NOMO-1 treated with dmso at 0.1 percent for 144 hours (cell line): ENCODE results near the gene DRAXIN.

Experiments used
- DNase-seq: peaks from one replicate; lab custom pipeline; 2025; ENCODE audit not compliant: unreplicated experiment; lab: John Stamatoyannopoulos, UW

Gene DRAXIN

DNA sequence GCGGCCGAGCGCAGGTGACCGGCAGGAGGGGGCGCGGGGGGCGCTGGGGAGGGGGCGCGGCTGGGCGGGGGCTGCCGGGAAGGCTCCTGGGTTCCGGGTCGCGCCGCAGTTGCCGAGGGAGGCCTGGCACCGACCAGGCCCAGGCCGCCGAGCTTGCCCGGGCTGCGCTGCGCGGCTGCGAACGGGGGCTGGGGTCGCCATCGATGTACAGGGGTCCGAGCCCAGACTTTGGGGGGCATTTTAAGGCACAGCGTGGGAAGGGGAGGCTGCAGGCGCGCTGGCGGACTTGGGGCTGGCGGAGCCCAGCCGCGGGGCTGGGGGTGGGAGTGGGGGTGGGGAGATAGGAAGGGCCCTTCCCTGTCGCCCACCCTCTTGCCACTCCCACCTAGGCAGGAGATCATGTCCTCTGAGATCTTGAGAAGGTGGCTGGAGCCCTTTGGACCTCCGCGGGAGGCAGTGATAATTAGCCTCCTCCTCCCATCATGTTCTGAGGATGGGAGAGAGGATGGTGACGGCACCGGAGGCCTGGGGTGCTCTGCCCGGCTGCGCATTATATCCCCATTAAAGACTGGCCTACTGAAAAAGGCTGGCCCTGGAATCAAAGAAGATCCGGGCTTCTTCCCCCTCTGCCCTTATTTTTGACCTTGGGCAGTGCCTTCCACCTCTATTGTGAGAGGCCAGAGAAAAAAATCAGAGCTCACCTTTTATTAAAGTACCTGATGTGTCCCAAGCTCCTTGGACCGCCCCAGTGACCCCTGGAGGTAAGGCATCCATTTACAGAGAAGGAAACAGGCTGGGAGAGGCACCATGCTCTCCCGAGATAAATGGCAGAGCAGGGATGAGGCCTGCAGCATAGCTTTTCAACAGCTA lies 36.3 kb upstream of the DRAXIN start:
- DNase-seq, result no peak

DNA sequence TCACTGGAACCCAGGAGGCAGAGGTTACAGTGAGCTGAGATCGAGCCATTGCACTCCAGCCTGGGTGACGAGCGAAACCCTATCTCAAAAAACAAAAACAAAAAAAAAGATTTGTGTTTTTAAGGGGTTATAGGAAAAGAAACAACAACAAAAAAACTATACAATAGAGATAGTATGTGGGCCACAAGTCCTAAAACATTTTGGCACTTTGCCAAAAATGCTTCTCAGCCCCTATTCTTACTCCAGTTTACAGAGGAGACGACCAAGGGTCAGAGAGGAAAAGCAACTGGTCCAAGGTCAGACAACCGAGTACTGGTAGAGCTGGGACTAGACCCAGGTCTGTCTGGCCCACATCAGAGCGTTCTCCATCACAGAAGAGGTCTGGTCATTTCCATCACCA lies 33.9 kb upstream of the DRAXIN start:
- DNase-seq, result no peak

DNA sequence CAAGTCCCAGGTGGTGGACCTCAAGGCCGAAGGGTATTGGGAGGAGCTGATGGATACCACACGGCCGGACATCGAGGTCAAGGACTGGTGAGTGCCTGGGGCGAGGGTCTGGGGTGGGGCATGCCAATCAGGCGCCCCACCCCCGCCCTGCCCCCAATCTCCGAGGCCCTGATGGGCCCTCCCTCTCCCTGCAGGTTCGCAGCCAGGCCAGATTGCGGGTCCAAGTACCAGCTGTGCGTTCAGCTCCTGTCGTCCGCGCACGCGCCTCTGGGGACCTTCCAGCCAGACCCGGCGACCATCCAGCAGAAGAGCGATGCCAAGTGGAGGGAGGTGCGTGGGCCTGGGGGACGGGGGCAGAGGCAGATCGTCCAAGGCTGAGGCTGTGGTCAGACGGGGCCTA lies 33.0 kb upstream of the DRAXIN start:
- DNase-seq, result no peak

- DNase-seq, result no peak
Observed at GRCh38 chr1:11659748-11660147, 31.8 kb upstream of the DRAXIN start.

DNA sequence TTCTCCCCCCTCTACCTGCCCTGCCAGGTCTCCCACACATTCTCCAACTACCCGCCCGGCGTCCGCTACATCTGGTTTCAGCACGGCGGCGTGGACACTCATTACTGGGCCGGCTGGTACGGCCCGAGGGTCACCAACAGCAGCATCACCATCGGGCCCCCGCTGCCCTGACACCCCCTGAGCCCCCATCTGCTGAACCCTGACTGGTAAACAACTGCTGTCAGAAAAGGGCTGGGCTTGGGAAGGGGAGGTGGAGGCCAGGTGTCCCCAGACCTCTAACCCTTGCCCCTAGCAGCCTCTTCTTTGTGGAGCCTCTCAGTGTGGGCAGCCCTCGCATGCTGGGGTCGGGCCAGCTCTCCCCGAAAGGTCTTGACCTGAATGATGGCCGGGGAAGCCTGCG lies 30.4 kb upstream of the DRAXIN start:
- no peak for DNase-seq

GRCh38 chr1:11664336-11665065 lies 27.0 kb upstream of the DRAXIN start:
- no peak for DNase-seq

GRCh38 chr1:11668516-11668915 lies 23.0 kb upstream of the DRAXIN start:
- no peak for DNase-seq

GRCh38 chr1:11670747-11671146 lies 20.8 kb upstream of the DRAXIN start:
- DNase-seq, result no peak

DNA sequence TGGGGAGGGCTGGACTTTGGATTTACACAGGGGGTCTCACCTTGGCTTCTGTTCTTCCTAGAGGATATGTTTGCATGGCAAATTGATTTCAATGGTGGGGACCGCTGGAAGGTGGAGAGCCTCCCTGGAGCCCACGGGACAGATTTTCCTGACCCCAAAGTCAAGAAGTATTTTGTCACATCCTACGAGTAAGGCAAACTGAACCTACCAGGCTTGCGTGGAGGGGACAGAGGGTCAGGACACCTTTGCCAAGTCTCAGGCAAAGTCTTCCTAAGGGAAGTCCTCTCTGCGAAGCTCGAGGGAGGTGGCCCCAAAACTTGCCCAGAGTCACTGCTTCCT lies 20.3 kb upstream of the DRAXIN start:
- no peak for DNase-seq

- DNase-seq, result no peak
Observed at GRCh38 chr1:11671544-11672286, 19.8 kb upstream of the DRAXIN start.

- DNase-seq, result no peak
Observed at GRCh38 chr1:11673089-11673769, 18.3 kb upstream of the DRAXIN start.

GRCh38 chr1:11674488-11674887 lies 17.0 kb upstream of the DRAXIN start:
- DNase-seq, result no peak

DNA sequence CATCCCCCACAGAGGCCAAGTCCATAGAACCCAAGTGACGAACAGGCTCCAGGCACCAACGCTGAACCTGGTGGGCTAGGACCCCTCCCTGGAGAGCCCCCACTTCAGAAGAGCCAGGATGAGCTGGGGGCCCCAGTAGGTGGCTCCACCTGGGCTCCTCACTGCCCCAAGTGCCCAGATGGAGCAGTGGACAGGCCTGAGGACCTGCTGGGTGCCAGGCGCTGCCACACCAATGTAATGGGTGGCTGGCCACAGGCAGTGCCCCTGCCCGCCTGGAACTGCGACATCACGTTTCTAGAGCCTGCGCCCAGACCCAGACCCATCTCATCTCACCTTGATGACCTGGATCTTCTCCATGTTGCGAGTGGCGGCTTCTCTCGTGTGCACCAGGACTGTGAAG lies 16.2 kb upstream of the DRAXIN start:
- no peak for DNase-seq

DNA sequence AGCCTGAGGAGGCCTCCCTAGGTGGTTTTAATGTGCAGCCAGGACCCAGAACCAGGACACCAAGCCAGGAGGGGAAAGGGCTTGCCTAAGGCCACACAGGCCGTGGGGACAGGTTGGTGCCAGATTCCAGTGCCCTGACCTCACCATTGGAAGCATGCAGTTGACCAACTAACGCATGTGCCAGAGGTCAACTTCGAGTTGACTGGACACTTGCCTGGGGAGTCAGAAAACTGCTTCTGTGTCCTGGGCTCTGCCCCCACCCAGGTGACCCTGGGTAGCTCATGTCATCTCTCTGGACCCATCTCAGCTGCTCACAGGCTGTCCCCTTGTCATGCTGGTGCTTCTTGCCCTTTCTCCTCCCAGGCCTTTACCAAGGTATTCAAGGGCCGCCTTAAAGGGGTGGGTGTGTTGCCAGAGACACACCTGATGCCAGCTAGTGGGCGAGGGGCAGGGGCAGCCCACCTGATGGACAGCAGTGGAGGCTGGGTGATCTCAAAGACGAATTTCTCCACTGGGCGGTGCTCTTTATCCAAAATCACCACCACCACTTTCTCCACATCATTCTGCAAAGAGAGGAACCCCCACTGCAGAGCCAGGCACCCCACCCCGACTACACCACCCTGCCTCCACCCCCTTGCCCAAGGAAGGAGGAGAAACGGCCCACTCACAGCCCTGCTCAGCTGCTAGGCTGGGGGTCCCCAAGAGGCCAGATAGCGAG lies 15.0 kb upstream of the DRAXIN start:
- no peak for DNase-seq

DNA sequence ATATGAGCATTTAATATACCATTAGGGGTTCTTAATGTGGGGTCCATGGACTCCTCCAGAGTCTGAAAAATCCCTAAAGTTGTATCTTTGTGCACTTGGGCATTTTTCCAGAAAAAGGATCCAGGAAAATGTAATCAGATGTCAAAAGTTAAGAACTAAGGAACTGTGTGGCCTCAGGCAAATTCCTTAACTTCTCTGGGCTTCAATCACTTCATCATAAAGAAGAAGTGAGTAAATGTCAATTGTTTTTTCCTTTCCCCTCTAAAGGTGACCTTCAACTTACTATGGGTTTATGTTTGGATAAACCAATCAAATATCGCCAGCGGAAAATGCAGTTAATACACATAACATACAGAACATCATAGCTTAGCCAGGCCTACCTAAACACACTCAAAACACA lies 13.1 kb upstream of the DRAXIN start:
- DNase-seq, result no peak

GRCh38 chr1:11680270-11681070 lies 11.0 kb upstream of the DRAXIN start:
- no peak for DNase-seq

DNA sequence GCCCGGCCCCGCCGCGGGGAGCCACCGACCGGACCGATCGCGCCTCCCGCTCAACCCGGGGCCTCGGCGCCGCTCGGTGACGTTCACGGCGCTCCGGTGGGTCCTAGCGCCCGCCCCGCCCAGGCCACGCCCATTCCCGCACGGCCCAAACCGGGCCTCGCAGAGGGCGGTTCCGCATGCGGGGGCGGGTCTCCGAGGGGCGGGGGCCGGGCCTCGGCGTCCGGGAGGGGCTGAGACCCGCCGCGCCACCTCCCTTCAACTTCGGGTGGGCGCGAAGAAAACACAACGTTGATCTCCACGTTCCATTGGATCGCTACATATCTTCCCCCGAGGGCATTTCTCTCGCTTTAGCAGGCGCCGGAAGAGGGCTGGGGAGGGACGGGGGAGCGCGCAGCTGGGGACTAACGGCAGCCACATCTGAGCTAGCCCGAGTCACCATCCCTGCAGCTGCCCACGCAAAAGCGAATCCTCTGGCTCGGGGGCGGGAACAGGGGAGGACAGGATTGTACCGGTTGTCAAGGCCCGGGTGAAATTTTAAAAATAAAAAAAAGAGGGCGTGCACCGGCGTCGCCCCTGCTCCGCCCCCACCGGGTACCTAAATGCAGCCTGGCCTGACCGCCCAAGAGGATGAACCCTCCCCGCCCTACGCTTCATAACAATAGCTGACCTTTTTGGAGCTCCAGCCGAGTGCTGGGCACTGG lies 10.3 kb upstream of the DRAXIN start, which contains the start of gene MAD2L2:
MAD2L2 (minus strand) TSS at position 78 of the 701 bp plus-strand sequence. CDS start 547 bp downstream, outside the sequence.
- peak; percentile 62 for DNase-seq

- DNase-seq, result no peak
Observed at GRCh38 chr1:11682287-11682771, 9.2 kb upstream of the DRAXIN start.

DNA sequence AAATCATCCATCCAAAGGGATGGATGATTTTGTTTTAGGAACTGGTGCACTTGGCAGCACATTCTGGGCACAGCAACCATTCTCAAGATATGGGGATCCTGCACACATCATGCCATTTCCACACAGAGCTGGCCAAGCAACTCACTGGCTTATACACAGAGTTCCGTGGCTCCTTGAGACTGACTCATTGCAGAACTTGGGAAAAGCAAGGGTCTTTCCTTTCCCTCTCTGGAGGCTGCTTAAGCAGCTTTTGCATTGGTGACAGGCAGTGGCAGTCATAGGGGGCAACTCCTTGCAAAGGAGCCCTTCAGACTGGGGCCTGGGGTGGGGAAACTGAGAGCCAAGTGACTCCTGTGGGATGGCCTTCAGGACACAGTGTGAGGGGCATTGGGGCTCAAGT lies 8.7 kb upstream of the DRAXIN start:
- DNase-seq, result no peak
